HCT116 (cell line): ENCODE data around the gene CSF2RB. TPM values are rescaled to one million over a fixed set of nuclear protein-coding genes. Genes with fewer than 3 reads are reported as not detected.

Experiments
- ATAC-seq: fragments of 200-7000 bp; cut with Tn5 transposase; 2 replicates; pipeline ENCODE4 v1.9.1; 2020; ENCODE audit warnings: mild to moderate bottlenecking, moderate library complexity
- BruUV-seq: library from RNA; stranded (reverse); fragments of 400-500 nt; replicated peaks from 2 replicates; lab custom pipeline; 2021; lab: Mats Ljungman, UMichigan
- CTCF ChIA-PET: fragments of 300-600 bp; sonication (Branson Sonifier 250); formaldehyde crosslinking; loops from one replicate; lab custom pipeline; 2021; ENCODE audit warnings: antibody characterized with exemption; lab: Charles Lee
- POLR2A ChIA-PET: fragments of 300-600, 350-600 bp; sonication (Branson Sonifier 250); formaldehyde crosslinking; loops from one replicate; lab custom pipeline; 2021; ENCODE audit warnings: antibody characterized with exemption; lab: Charles Lee
- RAD21 ChIA-PET, 2 experiments: fragments of 300-600 bp; sonication (Branson Sonifier 250); formaldehyde crosslinking; loops; one replicate each; lab custom pipeline; 2023; ENCODE audit warnings: low total read pairs in 2 of 2; ENCODE audit not compliant: uncharacterized antibody in 2 of 2, unreplicated experiment in 2 of 2, low non-redundant PET in 1 of 2; lab: Charles Lee
- DNase-seq: peaks from one replicate; pipeline ENCODE4 v3.0.0-alpha.2; 2010; ENCODE audit warnings: low read depth, low spot score
- H2AFZ ChIP-seq: fragments of 200-600 bp; shearing (Covaris generic), sonication (generic); 2 replicates; pipeline ENCODE4 v1.6.1; 2017; ENCODE audit warnings: low read depth, mixed run types, mixed read lengths, antibody characterized with exemption, low read length; ENCODE audit not compliant: poor library complexity, severe bottlenecking
- H3K27ac ChIP-seq: 2 replicates; pipeline ENCODE4 v1.5.1; 2012; ENCODE audit warnings: low read depth, low read length
- H3K27me3 ChIP-seq: fragments of 200-600 bp; sonication (generic); 2 replicates; pipeline ENCODE4 v1.6.1; 2016; ENCODE audit warnings: mixed run types, low read length, mixed read lengths; ENCODE audit not compliant: insufficient read depth
- H3K36me3 ChIP-seq, 2 experiments: fragments of 200-500 bp in 1 of 2; fragments of 200-600 bp in 1 of 2; sonication (Bioruptor generic) in 1 of 2; sonication (generic) in 1 of 2; 2 replicates each; pipeline versions ENCODE4 v1.5.1 to v1.6.1; 2014 to 2016; ENCODE audit warnings: low read length in 2 of 2, inconsistent platforms in 1 of 2, mixed read lengths in 1 of 2, mixed run types in 1 of 2; ENCODE audit not compliant: insufficient read depth in 2 of 2, control insufficient read depth in 1 of 2
- H3K4me1 ChIP-seq, 2 experiments: fragments of 200-600 bp in 1 of 2; sonication (generic) in 1 of 2; 2 replicates each; pipeline versions ENCODE4 v1.5.1 to v1.6.1; 2012 to 2017; ENCODE audit warnings: low read length in 2 of 2, inconsistent platforms in 1 of 2, mild to moderate bottlenecking in 1 of 2, mixed read lengths in 1 of 2, mixed run types in 1 of 2, moderate library complexity in 1 of 2; ENCODE audit not compliant: insufficient read depth in 2 of 2, control insufficient read depth in 1 of 2
- H3K4me2 ChIP-seq: fragments of 200-600 bp; sonication (generic); 2 replicates; pipeline ENCODE4 v1.6.1; 2017; ENCODE audit warnings: mixed run types, low read length, mixed read lengths
- H3K4me3 ChIP-seq, 2 experiments: fragments of 200-600 bp in 1 of 2; sonication (generic) in 1 of 2; replicated peaks in 1 of 2; 2 replicates each; pipeline ENCODE4 v1.5.1; 2011 to 2016; ENCODE audit warnings: low read length in 2 of 2, control low read depth in 1 of 2, low read depth in 1 of 2, mild to moderate bottlenecking in 1 of 2, mixed read lengths in 1 of 2, mixed run types in 1 of 2
- H3K79me2 ChIP-seq: fragments of 200-600 bp; sonication (generic); 2 replicates; pipeline ENCODE4 v1.6.1; 2017; ENCODE audit warnings: mild to moderate bottlenecking, mixed run types, low read length, moderate library complexity, mixed read lengths; ENCODE audit not compliant: insufficient read depth
- H3K9ac ChIP-seq: fragments of 200-600 bp; sonication (generic); 2 replicates; pipeline ENCODE4 v1.6.1; 2016; ENCODE audit warnings: low read length, mixed read lengths
- H3K9me2 ChIP-seq: fragments of 200-600 bp; sonication (generic), shearing (Covaris generic); 2 replicates; pipeline ENCODE4 v1.6.1; 2017; ENCODE audit warnings: mixed run types, mild to moderate bottlenecking, moderate library complexity; ENCODE audit not compliant: insufficient read depth
- H3K9me3 ChIP-seq, 2 experiments: fragments of 200-500 bp in 1 of 2; fragments of 200-600 bp in 1 of 2; sonication (Bioruptor generic) in 1 of 2; sonication (generic) in 1 of 2; 2 replicates each; pipeline ENCODE4 v1.6.1; 2014 to 2017; ENCODE audit warnings: low read length in 2 of 2, mixed read lengths in 2 of 2, inconsistent platforms in 1 of 2, low read depth in 1 of 2, mild to moderate bottlenecking in 1 of 2, mixed run types in 1 of 2, moderate library complexity in 1 of 2; ENCODE audit not compliant: control insufficient read depth in 1 of 2, insufficient read depth in 1 of 2
- H4K20me1 ChIP-seq: fragments of 200-600 bp; sonication (generic), shearing (Covaris generic); 2 replicates; pipeline ENCODE4 v1.6.1; 2017; ENCODE audit warnings: mixed run types, mild to moderate bottlenecking, moderate library complexity; ENCODE audit not compliant: insufficient read depth
- CEBPB ChIP-seq: IDR thresholded peaks from 2 replicates; pipeline ENCODE4 v1.6.1; 2012; ENCODE audit warnings: low read depth
- EGR1 ChIP-seq: IDR thresholded peaks from 2 replicates; pipeline ENCODE4 v1.6.1; 2012; ENCODE audit warnings: low read depth
- EZH2 ChIP-seq: fragments of 200-600 bp; sonication (generic); IDR thresholded peaks from 2 replicates; pipeline ENCODE4 v1.6.1; 2017; ENCODE audit warnings: antibody characterized with exemption, mixed run types
- EZH2phosphoT487 ChIP-seq: fragments of 200-600 bp; IDR thresholded peaks from 2 replicates; pipeline ENCODE4 v1.6.1; 2018; ENCODE audit warnings: antibody characterized with exemption, borderline replicate concordance
- FOSL1 ChIP-seq: IDR thresholded peaks from 2 replicates; pipeline ENCODE4 v1.6.1; 2012; ENCODE audit warnings: low read depth
- JUND ChIP-seq: IDR thresholded peaks from 2 replicates; pipeline ENCODE4 v1.6.1; 2012
- POLR2A ChIP-seq: IDR thresholded peaks from 2 replicates; pipeline ENCODE4 v1.7.0; 2011; ENCODE audit warnings: borderline replicate concordance; ENCODE audit not compliant: insufficient read depth, insufficient read length; ENCODE audit errors: extremely low read depth
- RAD21 ChIP-seq: IDR thresholded peaks from 2 replicates; pipeline ENCODE4 v1.6.1; 2012; ENCODE audit warnings: low read depth, mild to moderate bottlenecking
- SIN3A ChIP-seq: IDR thresholded peaks from 2 replicates; pipeline ENCODE4 v1.6.1; 2012; ENCODE audit warnings: low read depth
- SP1 ChIP-seq: IDR thresholded peaks from 2 replicates; pipeline ENCODE4 v1.6.1; 2012; ENCODE audit warnings: low read depth
- SRF ChIP-seq: IDR thresholded peaks from 2 replicates; pipeline ENCODE4 v1.6.1; 2012; ENCODE audit warnings: low read depth
- TCF7L2 ChIP-seq: IDR thresholded peaks from 2 replicates; pipeline ENCODE4 v1.7.0; 2011; ENCODE audit warnings: borderline replicate concordance, inconsistent platforms; ENCODE audit not compliant: insufficient read depth, insufficient read length; ENCODE audit errors: extremely low read depth
- YY1 ChIP-seq: IDR thresholded peaks from 2 replicates; pipeline ENCODE4 v1.6.1; 2011; ENCODE audit warnings: low read length, low read depth, moderate library complexity, mild to moderate bottlenecking; ENCODE audit not compliant: insufficient replicate concordance; ENCODE audit errors: extremely low read depth
- ZFX ChIP-seq: fragments of 450-650 bp; IDR thresholded peaks from 2 replicates; pipeline ENCODE4 v1.6.1; 2017
- intact Hi-C: fragments of 100-400 bp; cut with micrococcal nuclease; formaldehyde crosslinking; loops from 2 replicates; pipeline ENCODE4 v1.10.0; 2022
- total RNA-seq: library from RNA; stranded (reverse); gene quantifications from one replicate; pipeline ENCODE4 v1.2.1, GENCODE V29; 2021; ENCODE audit not compliant: unreplicated experiment
- TF ChIP-seq, protein P1 (sequence below): IDR thresholded peaks from 2 replicates; pipeline ENCODE4 v1.6.1; 2012; ENCODE audit warnings: low read depth
- TF ChIP-seq, protein P2 (sequence below): IDR thresholded peaks from 2 replicates; pipeline ENCODE4 v1.6.1; 2012
- TF ChIP-seq, protein P3 (sequence below), 3 experiments: fragments of 200-600 bp in 1 of 3; sonication (generic) in 1 of 3; IDR thresholded peaks in 2 of 3; conservative IDR thresholded peaks in 1 of 3; 2 replicates each; pipeline ENCODE4 v1.5.1; 2012 to 2017; ENCODE audit warnings: low read depth in 2 of 3, low read length in 2 of 3, antibody characterized with exemption in 1 of 3, borderline replicate concordance in 1 of 3, control low read depth in 1 of 3, mild to moderate bottlenecking in 1 of 3, mixed read lengths in 1 of 3, mixed run types in 1 of 3, moderate library complexity in 1 of 3; ENCODE audit not compliant: insufficient read depth in 1 of 3

The CSF2RB gene
- total RNA-seq, 1 experiment from 2014 or later = 0.10 TPM

DNA sequence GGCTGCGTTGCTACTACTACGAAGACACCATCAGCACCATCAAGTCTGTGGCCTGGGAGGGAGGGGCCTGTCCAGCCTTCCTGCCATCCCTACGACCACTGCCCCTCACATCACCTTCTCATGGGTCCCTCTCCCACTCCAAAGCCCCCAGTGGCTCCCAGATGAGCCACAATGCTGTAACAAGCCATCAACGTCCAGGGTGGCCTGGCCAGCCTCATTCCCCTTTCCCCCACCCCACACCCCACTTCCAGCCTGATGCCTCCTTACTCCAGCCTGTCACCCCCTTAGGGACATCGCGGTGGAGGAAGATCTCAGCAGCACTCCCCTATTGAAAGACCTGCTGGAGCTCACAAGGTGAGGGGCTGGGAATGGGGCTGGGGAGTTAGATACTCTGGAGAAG is 37.7 kb upstream of the CSF2RB start (continued):
- TF ChIP-seq, protein P1, sequence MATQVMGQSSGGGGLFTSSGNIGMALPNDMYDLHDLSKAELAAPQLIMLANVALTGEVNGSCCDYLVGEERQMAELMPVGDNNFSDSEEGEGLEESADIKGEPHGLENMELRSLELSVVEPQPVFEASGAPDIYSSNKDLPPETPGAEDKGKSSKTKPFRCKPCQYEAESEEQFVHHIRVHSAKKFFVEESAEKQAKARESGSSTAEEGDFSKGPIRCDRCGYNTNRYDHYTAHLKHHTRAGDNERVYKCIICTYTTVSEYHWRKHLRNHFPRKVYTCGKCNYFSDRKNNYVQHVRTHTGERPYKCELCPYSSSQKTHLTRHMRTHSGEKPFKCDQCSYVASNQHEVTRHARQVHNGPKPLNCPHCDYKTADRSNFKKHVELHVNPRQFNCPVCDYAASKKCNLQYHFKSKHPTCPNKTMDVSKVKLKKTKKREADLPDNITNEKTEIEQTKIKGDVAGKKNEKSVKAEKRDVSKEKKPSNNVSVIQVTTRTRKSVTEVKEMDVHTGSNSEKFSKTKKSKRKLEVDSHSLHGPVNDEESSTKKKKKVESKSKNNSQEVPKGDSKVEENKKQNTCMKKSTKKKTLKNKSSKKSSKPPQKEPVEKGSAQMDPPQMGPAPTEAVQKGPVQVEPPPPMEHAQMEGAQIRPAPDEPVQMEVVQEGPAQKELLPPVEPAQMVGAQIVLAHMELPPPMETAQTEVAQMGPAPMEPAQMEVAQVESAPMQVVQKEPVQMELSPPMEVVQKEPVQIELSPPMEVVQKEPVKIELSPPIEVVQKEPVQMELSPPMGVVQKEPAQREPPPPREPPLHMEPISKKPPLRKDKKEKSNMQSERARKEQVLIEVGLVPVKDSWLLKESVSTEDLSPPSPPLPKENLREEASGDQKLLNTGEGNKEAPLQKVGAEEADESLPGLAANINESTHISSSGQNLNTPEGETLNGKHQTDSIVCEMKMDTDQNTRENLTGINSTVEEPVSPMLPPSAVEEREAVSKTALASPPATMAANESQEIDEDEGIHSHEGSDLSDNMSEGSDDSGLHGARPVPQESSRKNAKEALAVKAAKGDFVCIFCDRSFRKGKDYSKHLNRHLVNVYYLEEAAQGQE = no peak
- TF ChIP-seq POLR2A (no peak), SRF (no peak)
- TF ChIP-seq, protein P2, sequence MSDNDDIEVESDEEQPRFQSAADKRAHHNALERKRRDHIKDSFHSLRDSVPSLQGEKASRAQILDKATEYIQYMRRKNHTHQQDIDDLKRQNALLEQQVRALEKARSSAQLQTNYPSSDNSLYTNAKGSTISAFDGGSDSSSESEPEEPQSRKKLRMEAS = no peak
- TF ChIP-seq, all 23 proteins: peak for 0

DNA sequence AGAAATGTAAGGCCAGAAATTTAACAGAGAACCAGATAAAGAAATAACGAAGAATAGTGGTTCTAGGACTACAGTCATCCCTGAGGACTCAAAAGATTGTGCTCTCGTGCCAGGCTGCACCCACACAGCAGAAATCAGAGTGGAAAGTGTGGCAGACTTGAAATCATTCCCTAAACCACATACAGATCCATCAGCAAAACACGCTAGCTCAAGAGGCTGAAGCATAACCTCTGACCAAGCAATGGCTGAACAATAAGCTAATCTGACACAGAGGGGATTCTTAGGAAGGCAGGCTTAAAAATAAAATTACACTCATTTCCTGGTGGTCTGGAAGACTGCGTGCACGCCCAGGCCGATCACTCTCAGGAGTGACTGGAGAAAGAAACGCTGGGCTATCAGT is 33.7 kb upstream of the CSF2RB start:
- H3K4me1 ChIP-seq = no peaks in the 10 kb centered on the region
- H3K9ac ChIP-seq = no peak overlapping the region
- intact Hi-C loops = no loop called here
- no peaks in the 10 kb centered on the region for H3K9me3 ChIP-seq
- H4K20me1 ChIP-seq = no peaks in the 10 kb centered on the region
- RAD21 ChIA-PET = no interaction called here
- no TSS peak for BruUV-seq
- no peak for DNase-seq
- CTCF ChIA-PET = no interaction called here
- peaks cover 5% of the 10 kb centered on the region; the same call in 1 of the 2 replicates for H3K27me3 ChIP-seq
- no peak overlapping the region for H3K4me3 ChIP-seq
- TF ChIP-seq ZFX (no peak), JUND (no peak), TCF7L2 (no peak), RAD21 (no peak), EZH2 (no peak), SIN3A (no peak), EGR1 (no peak), YY1 (no peak), FOSL1 (no peak), SP1 (no peak), EZH2phosphoT487 (no peak), CEBPB (no peak), SRF (no peak)
- TF ChIP-seq, protein P3, sequence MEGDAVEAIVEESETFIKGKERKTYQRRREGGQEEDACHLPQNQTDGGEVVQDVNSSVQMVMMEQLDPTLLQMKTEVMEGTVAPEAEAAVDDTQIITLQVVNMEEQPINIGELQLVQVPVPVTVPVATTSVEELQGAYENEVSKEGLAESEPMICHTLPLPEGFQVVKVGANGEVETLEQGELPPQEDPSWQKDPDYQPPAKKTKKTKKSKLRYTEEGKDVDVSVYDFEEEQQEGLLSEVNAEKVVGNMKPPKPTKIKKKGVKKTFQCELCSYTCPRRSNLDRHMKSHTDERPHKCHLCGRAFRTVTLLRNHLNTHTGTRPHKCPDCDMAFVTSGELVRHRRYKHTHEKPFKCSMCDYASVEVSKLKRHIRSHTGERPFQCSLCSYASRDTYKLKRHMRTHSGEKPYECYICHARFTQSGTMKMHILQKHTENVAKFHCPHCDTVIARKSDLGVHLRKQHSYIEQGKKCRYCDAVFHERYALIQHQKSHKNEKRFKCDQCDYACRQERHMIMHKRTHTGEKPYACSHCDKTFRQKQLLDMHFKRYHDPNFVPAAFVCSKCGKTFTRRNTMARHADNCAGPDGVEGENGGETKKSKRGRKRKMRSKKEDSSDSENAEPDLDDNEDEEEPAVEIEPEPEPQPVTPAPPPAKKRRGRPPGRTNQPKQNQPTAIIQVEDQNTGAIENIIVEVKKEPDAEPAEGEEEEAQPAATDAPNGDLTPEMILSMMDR (IDR thresholded peaks at IDR 0.05 in 2 of 3, conservative IDR thresholded peaks at IDR 0.05 in 1 of 3; ENCODE audit: borderline replicate concordance in 1 of 3, insufficient read depth in 1 of 3, low read depth in 2 of 3, low read length in 2 of 3) = no peak
- TF ChIP-seq, protein P1 = no peak
- ATAC-seq = no peak
- H3K79me2 ChIP-seq = no peaks in the 10 kb centered on the region
- no peak overlapping the region for H3K27ac ChIP-seq
- H3K36me3 ChIP-seq = no peaks in the 10 kb centered on the region
- H3K4me2 ChIP-seq = no peak overlapping the region
- POLR2A ChIA-PET = no interaction called here
- no peaks in the 10 kb centered on the region for H3K9me2 ChIP-seq
- no peak overlapping the region for H2AFZ ChIP-seq
